PFSK-1 (cell line): ENCODE measurements around the gene GPC3.

Experiments used
- FOXP2 ChIP-seq: optimal IDR thresholded peaks from 2 replicates; pipeline ENCODE3; 2011; ENCODE audit warnings: borderline replicate concordance, control low read depth, inconsistent platforms; ENCODE audit not compliant: insufficient read depth; ENCODE audit errors: extremely low read length, extremely low read depth
- POLR2AphosphoS5 ChIP-seq: IDR thresholded peaks from 2 replicates; pipeline ENCODE4 v1.6.1; 2012; ENCODE audit warnings: low read depth, mild to moderate bottlenecking, control low read depth, low read length, moderate library complexity
- REST ChIP-seq, 2 experiments: IDR thresholded peaks; 2 replicates each; pipeline versions ENCODE4 v1.6.1 to v1.8.0; 2011 to 2012; ENCODE audit warnings: low read depth in 2 of 2, low read length in 2 of 2, control low read depth in 1 of 2, inconsistent platforms in 1 of 2, mild to moderate bottlenecking in 1 of 2, moderate library complexity in 1 of 2; ENCODE audit not compliant: insufficient read depth in 1 of 2
- SIN3A ChIP-seq: IDR thresholded peaks from 2 replicates; pipeline ENCODE4 v1.6.1; 2012; ENCODE audit warnings: mild to moderate bottlenecking, low read length, moderate library complexity, borderline replicate concordance; ENCODE audit not compliant: insufficient read depth

GRCh38 chrX:134007716-134008115, 22.3 kb upstream of the GPC3 start:
- no peak for TF ChIP-seq REST (IDR thresholded peaks at IDR 0.05; ENCODE audit: insufficient read depth in 1 of 2, low read depth in 2 of 2, low read length in 2 of 2)
- no peak for TF ChIP-seq POLR2AphosphoS5
- no peak for TF ChIP-seq FOXP2
- TF ChIP-seq SIN3A = no peak
